ENCODE measurements around the gene PYGM. TPM values are rescaled to one million over a fixed set of nuclear protein-coding genes. Genes with fewer than 3 reads are reported as not detected.

PYGM gene
- 0.28 TPM for total RNA-seq

- DNase-seq (ENCODE audit: low spot score) (no peak), ATAC-seq (peak; percentile 35)
These were observed at the start of gene PYGM for GRCh38 chr11:64759722-64760719. Gene PYGM (minus strand): TSS chr11:64759974. CDS start chr11:64759898, 76 bp downstream.

GRCh38 chr11:64805481-64805880 is 45.7 kb upstream of the PYGM start:
- DNase-seq (ENCODE audit: low spot score) (no peak), ATAC-seq (no peak)

GRCh38 chr11:64804346-64805210 is 44.8 kb upstream of the PYGM start:
- ATAC-seq: no peak
- DNase-seq (ENCODE audit: low spot score): no peak

- DNase-seq (ENCODE audit: low spot score): no peak
- ATAC-seq: peak; percentile 4
These were observed 44.1 kb upstream of the PYGM start for GRCh38 chr11:64803846-64804345.

- DNase-seq (ENCODE audit: low spot score): peak; percentile 89
- peak; percentile 94 for ATAC-seq
These were observed 43.5 kb upstream of the PYGM start, which contains the start of gene MAP4K2 for GRCh38 chr11:64803158-64803845. Gene MAP4K2 (minus strand): TSS chr11:64803214. CDS start chr11:64803149, 65 bp downstream.

DNA sequence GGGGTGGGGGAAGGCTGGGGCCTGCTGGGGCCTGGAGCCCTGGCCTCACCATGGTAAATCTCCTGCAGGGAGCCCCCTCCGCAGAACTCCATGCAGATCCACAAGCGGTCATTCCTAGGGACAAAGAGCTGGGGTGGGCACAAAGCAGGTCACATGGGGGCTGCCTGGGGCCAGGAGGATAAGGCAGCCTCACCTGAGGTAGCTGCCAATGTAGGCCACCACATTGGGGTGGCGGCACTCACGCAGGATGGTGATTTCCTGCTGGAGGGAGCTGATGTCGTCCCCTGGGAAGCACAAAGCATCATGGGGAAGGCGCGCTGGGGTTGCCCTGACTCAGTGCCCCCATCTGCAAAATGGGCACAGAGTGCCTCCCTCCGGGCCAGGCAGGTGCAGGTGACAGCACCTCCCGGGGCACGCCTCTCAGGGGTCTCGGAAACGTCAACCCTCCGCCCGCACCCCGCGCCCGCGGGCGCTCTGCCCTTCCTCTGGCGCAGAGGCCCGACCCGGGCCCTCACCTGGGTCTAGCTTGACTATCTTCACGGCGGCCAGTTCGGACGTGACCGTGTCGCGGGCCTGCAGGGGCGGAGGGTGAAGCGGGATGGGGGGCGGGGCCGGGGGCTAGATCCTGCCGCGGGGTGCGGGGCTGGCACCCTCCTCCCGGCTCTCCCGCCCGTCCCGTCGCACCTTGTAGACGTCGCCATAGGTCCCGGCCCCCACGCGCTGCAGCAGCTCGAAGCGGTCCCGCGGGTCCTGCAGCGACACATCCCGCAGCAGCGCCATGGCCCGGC is 42.8 kb upstream of the PYGM start:
- ATAC-seq (no peak), DNase-seq (ENCODE audit: low spot score) (peak; percentile 66)

- DNase-seq (ENCODE audit: low spot score) (no peak), ATAC-seq (no peak)
These were observed 42.0 kb upstream of the PYGM start for GRCh38 chr11:64801561-64802369.

- ATAC-seq (no peak), DNase-seq (ENCODE audit: low spot score) (no peak)
These were observed 41.3 kb upstream of the PYGM start for GRCh38 chr11:64801158-64801464.

DNA sequence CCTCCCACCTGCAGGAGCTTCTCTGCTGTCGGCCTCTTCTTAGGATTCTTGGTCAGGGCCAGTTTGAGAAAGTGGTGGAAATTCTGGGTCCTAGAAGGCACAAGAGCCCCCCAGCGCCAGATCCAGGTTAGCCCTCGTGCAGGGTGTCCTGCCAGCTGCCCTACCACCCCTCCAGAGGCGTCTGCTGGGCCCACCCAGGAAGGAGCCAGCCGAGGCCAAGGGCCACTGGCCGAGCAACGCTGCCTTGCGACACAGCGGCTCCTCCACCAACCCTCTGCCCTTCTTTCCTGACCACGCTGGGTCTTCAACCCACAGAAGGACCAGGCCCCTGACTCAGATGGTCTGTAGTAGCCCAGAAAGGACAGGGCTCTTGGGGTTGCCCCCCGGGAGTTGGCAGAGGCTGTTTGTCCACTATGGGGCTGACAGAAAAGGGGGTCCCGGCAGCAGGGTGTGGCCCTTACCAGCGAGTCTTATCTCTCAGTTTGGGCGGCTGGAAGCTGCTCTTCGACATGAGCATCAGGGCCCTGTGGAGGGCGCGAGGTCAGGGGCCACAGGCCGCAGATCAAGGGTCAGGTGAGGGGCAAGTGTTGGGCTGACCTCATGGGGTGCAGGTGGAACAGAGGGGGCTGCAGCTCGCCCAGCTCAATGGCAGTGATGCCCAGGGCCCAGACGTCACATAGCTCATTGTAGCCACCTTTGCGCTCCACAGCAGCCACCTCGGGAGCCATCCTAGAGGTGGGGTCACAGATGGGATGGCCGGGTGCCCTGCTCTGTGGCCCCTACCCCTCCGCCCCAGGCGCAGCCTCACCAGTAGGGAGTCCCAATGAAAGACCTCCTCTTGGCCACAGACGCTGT is 40.8 kb upstream of the PYGM start:
- DNase-seq (ENCODE audit: low spot score): no peak
- no peak for ATAC-seq

DNA sequence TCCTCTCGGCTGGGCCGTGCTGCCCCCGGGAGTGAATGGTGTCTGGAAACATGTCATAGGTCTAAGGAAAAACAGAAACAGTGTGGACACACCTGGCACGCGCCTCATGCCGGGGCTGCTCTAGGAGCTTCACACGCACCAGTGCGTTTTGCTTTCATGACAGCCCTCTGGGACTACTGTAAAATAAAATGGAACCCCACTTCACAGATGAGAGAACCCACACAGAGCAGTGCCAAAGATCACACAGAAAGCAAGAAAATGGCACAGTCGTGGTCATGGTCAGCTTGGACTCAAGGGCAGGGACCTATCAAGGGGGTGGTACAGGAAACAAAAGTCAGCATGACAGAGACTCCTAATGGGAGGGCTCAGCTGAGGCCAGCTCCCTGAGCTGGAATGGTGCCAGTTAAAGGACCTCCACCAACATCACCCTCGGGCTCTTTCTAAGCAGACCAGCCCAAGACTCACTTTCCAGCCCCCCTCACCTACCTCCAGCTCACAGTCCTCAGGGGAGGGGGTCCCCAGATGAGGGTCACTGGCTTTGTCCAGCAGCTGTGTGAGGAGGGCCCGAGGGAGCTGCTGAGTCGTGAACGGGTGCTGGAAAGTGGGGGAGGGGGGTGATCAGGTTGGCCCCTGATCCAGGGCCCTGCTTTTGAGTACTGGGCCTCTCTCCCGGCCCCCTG is 40.0 kb upstream of the PYGM start:
- ATAC-seq (no peak), DNase-seq (ENCODE audit: low spot score) (no peak)

- DNase-seq (ENCODE audit: low spot score) (no peak), ATAC-seq (no peak)
These were observed 39.5 kb upstream of the PYGM start for GRCh38 chr11:64799256-64799622.

- DNase-seq (ENCODE audit: low spot score): no peak
These were observed 37.2 kb upstream of the PYGM start for GRCh38 chr11:64796757-64797541.

DNA sequence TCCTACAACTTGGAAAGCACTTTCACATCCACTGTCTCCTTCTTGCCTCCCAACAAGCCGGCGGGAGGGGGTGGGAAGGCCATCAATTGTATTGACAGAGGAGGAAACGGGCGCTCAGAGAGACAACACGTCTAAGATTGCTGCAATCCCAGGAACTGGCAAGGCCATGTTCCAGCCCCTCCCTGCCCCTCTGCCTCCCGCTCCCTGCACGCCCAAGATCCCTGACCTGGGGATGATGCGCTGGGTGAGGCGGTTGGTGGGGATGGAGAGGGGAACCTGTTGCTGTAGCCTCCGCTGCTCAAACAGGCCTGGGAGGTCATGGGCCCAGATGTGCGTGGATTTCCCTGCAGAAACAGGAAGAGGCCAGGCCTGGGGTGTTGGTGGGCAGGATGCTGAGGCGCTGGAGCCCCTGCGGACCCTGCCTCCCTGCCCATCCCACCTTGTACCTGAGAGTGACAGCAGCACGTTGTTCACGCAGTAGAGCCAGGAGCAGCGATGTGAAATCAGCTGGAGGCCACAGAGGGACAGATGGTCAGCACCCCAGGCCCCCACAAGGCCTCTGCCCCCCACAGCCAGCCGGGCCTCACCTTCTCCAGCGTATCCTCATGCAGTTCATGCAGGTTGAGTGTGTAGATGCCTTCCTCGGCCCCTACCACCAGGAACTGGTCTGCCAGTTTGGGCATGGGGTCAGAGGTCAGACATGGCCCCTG is 36.4 kb upstream of the PYGM start:
- no peak for DNase-seq (ENCODE audit: low spot score)

More at GRCh38 chr11:64796757-64797541, 37.2 kb upstream of the PYGM start:
- ATAC-seq: no peak

GRCh38 chr11:64794526-64794925 is 34.8 kb upstream of the PYGM start:
- no peak for DNase-seq (ENCODE audit: low spot score)
- no peak for ATAC-seq

More for the DNA sequence above, 36.4 kb upstream of the PYGM start:
- ATAC-seq: no peak

- no peak for ATAC-seq
- no peak for DNase-seq (ENCODE audit: low spot score)
These were observed 33.7 kb upstream of the PYGM start for GRCh38 chr11:64793271-64794160.

Data from left lobe of liver (tissue), 2 donors.